Trophoblast cell (in vitro differentiated cells and primary cell): ENCODE measurements around the gene CDK1.

Experiments
- DNase-seq, 2 donors: peaks; one replicate each; pipeline ENCODE4 v3.0.0-alpha.2; 2016
- H2AFZ ChIP-seq: 2 replicates; pipeline ENCODE4 v1.6.1; 2013; ENCODE audit warnings: low read length, moderate library complexity, mild to moderate bottlenecking; ENCODE audit not compliant: insufficient read depth, poor library complexity
- H2AK5ac ChIP-seq: 2 replicates; pipeline ENCODE4 v1.6.1; 2013; ENCODE audit warnings: mild to moderate bottlenecking, low read length
- H2BK120ac ChIP-seq: 2 replicates; pipeline ENCODE4 v1.6.1; 2013; ENCODE audit warnings: low read length, mild to moderate bottlenecking, moderate library complexity; ENCODE audit not compliant: insufficient read depth, poor library complexity
- H2BK12ac ChIP-seq: 2 replicates; pipeline ENCODE4 v1.6.1; 2013; ENCODE audit warnings: mild to moderate bottlenecking, low read length, moderate library complexity
- H2BK5ac ChIP-seq: 2 replicates; pipeline ENCODE4 v1.6.1; 2013; ENCODE audit warnings: low read length, low read depth, moderate library complexity, mild to moderate bottlenecking; ENCODE audit not compliant: poor library complexity
- H3K14ac ChIP-seq: 2 replicates; pipeline ENCODE4 v1.6.1; 2013; ENCODE audit warnings: mild to moderate bottlenecking, low read length
- H3K18ac ChIP-seq: 2 replicates; pipeline ENCODE4 v1.6.1; 2013; ENCODE audit warnings: mild to moderate bottlenecking, low read length
- H3K23ac ChIP-seq: 2 replicates; pipeline ENCODE4 v1.6.1; 2013; ENCODE audit warnings: low read length
- H3K27ac ChIP-seq: 2 replicates; pipeline ENCODE4 v1.5.1; 2013; ENCODE audit warnings: low read depth, mild to moderate bottlenecking, inconsistent platforms, low read length, moderate library complexity
- H3K27me3 ChIP-seq: 2 replicates; pipeline ENCODE4 v1.6.1; 2013; ENCODE audit warnings: inconsistent platforms, mild to moderate bottlenecking, low read length, moderate library complexity; ENCODE audit not compliant: insufficient read depth
- H3K36me3 ChIP-seq, 2 experiments: 1 replicate in 1 of 2; 2 replicates in 1 of 2; pipeline ENCODE4 v1.6.1; 2013; ENCODE audit warnings: low read length in 2 of 2, mild to moderate bottlenecking in 2 of 2, moderate library complexity in 1 of 2; ENCODE audit not compliant: insufficient read depth in 2 of 2, control insufficient read depth in 1 of 2
- H3K4ac ChIP-seq: 2 replicates; pipeline ENCODE4 v1.6.1; 2013; ENCODE audit warnings: low read depth, mild to moderate bottlenecking, low read length, moderate library complexity
- H3K4me1 ChIP-seq, 2 experiments: 1 replicate in 1 of 2; 2 replicates in 1 of 2; pipeline ENCODE4 v1.6.1; 2013; ENCODE audit warnings: low read length in 2 of 2, mild to moderate bottlenecking in 2 of 2, moderate library complexity in 1 of 2; ENCODE audit not compliant: insufficient read depth in 2 of 2, control insufficient read depth in 1 of 2
- H3K4me2 ChIP-seq: 2 replicates; pipeline ENCODE4 v1.6.1; 2013; ENCODE audit warnings: inconsistent platforms, mild to moderate bottlenecking, low read length, moderate library complexity
- H3K4me3 ChIP-seq: 2 replicates; pipeline ENCODE4 v1.5.1; 2013; ENCODE audit warnings: mild to moderate bottlenecking, low read depth, low read length, inconsistent platforms
- H3K79me1 ChIP-seq: one replicate; pipeline ENCODE4 v1.6.1; 2013; ENCODE audit warnings: low read length
- H3K79me2 ChIP-seq: 2 replicates; pipeline ENCODE4 v1.6.1; 2013; ENCODE audit warnings: low read length, mild to moderate bottlenecking; ENCODE audit not compliant: control insufficient read depth, insufficient read depth, poor library complexity
- H3K9ac ChIP-seq: 2 replicates; pipeline ENCODE4 v1.6.1; 2013; ENCODE audit warnings: mild to moderate bottlenecking, low read length
- H3K9me3 ChIP-seq: 2 replicates; pipeline ENCODE4 v1.6.1; 2013; ENCODE audit warnings: low read depth, mild to moderate bottlenecking, control low read depth, inconsistent platforms, low read length; ENCODE audit not compliant: insufficient read depth
- H4K12ac ChIP-seq: 2 replicates; pipeline ENCODE4 v1.6.1; 2013; ENCODE audit warnings: low read depth, mild to moderate bottlenecking, low read length, moderate library complexity
- H4K8ac ChIP-seq: 2 replicates; pipeline ENCODE4 v1.6.1; 2013; ENCODE audit warnings: low read depth, mild to moderate bottlenecking, low read length, moderate library complexity
- H4K91ac ChIP-seq: one replicate; pipeline ENCODE4 v1.6.1; 2013; ENCODE audit warnings: low read depth, mild to moderate bottlenecking, low read length, moderate library complexity
- WGBS: extraction: QIAGEN DNeasy Blood & Tissue Kit; methylation state at CpG from one replicate; pipeline ENCODE4 v1.1.7; 2013; ENCODE audit warnings: missing lambda C conversion rate; ENCODE audit not compliant: insufficient read length, insufficient coverage; ENCODE audit errors: extremely low coverage; 5-methylcytosine and 5-hydroxymethylcytosine counted together

The CDK1 gene

GRCh38 chr10:60759181-60759580 lies 19.1 kb upstream of the CDK1 start:
- Histone ChIP-seq H3K27ac (no peak overlapping the region), H3K79me2 (no peaks in the 10 kb centered on the region), H3K4me3 (no peak overlapping the region), H3K27me3 (no peaks in the 10 kb centered on the region), H2BK12ac (no peak overlapping the region), H3K79me1 (no peaks in the 10 kb centered on the region), H3K9ac (no peak overlapping the region), H3K4me2 (no peak overlapping the region), H2AFZ (no peak overlapping the region), H3K4ac (no peak overlapping the region), H3K18ac (no peak overlapping the region), H3K9me3 (no peaks in the 10 kb centered on the region), H2BK120ac (no peak overlapping the region), H4K91ac (no peak overlapping the region), H2BK5ac (no peak overlapping the region), H3K14ac (no peak overlapping the region), H3K4me1 (peaks cover 0 to 3% of the 10 kb centered on the region in 2 experiments), H2AK5ac (no peak overlapping the region), H4K12ac (no peak overlapping the region), H3K36me3 (no peaks in the 10 kb centered on the region), H4K8ac (no peak overlapping the region), H3K23ac (no peak overlapping the region)
- no CpG with 5 or more reads among the region's 6 CpGs for WGBS
- no peak for DNase-seq

GRCh38 chr10:60760711-60761210 lies 17.5 kb upstream of the CDK1 start:
- Histone ChIP-seq H3K14ac (no peak overlapping the region), H3K4me3 (no peak overlapping the region)
- no peak for DNase-seq

GRCh38 chr10:60762554-60762953 lies 15.7 kb upstream of the CDK1 start:
- H3K14ac ChIP-seq, result no peak overlapping the region
- no peak overlapping the region for H3K18ac ChIP-seq

More at GRCh38 chr10:60760711-60761210, 17.5 kb upstream of the CDK1 start:
- Histone ChIP-seq H2AK5ac (no peak overlapping the region), H3K27ac (no peak overlapping the region), H2BK120ac (no peak overlapping the region), H3K9me3 (no peaks in the 10 kb centered on the region), H4K91ac (no peak overlapping the region), H3K4me1 (peaks cover 0 to 3% of the 10 kb centered on the region in 2 experiments), H3K18ac (no peak overlapping the region), H3K4me2 (no peak overlapping the region), H4K12ac (no peak overlapping the region), H3K4ac (no peak overlapping the region), H3K23ac (no peak overlapping the region), H2BK12ac (no peak overlapping the region), H3K9ac (no peak overlapping the region), H3K27me3 (no peaks in the 10 kb centered on the region), H3K36me3 (no peaks in the 10 kb centered on the region), H4K8ac (no peak overlapping the region), H3K79me2 (no peaks in the 10 kb centered on the region), H2AFZ (no peak overlapping the region), H3K79me1 (no peaks in the 10 kb centered on the region), H2BK5ac (peak overlapping the region; percentile 40)

GRCh38 chr10:60767424-60767823 lies 10.9 kb upstream of the CDK1 start:
- Histone ChIP-seq H3K36me3 (no peaks in the 10 kb centered on the region), H3K27ac (no peak overlapping the region), H3K4ac (no peak overlapping the region), H3K4me1 (no peaks in the 10 kb centered on the region), H3K4me2 (no peak overlapping the region), H3K9me3 (no peaks in the 10 kb centered on the region), H2AFZ (no peak overlapping the region), H3K79me1 (no peaks in the 10 kb centered on the region), H2BK120ac (no peak overlapping the region), H2AK5ac (no peak overlapping the region), H3K9ac (no peak overlapping the region), H3K27me3 (no peaks in the 10 kb centered on the region), H3K4me3 (no peak overlapping the region), H2BK12ac (no peak overlapping the region), H4K91ac (no peak overlapping the region), H4K12ac (no peak overlapping the region), H3K23ac (no peak overlapping the region), H3K14ac (no peak overlapping the region), H4K8ac (no peak overlapping the region), H3K18ac (no peak overlapping the region), H2BK5ac (no peak overlapping the region), H3K79me2 (no peaks in the 10 kb centered on the region)
- DNase-seq, result no peak
- WGBS, result no CpG with 5 or more reads among the region's 6 CpGs

More at GRCh38 chr10:60762554-60762953, 15.7 kb upstream of the CDK1 start:
- Histone ChIP-seq H3K4me3 (no peak overlapping the region), H3K23ac (no peak overlapping the region), H2BK12ac (no peak overlapping the region), H2BK120ac (no peak overlapping the region), H3K27me3 (no peaks in the 10 kb centered on the region), H3K79me1 (no peaks in the 10 kb centered on the region), H3K9me3 (no peaks in the 10 kb centered on the region), H3K4me2 (no peak overlapping the region), H3K4me1 (peaks cover 0 to 2% of the 10 kb centered on the region in 2 experiments), H3K79me2 (no peaks in the 10 kb centered on the region), H2AK5ac (no peak overlapping the region), H3K27ac (no peak overlapping the region), H3K36me3 (no peaks in the 10 kb centered on the region), H3K9ac (no peak overlapping the region), H2BK5ac (no peak overlapping the region), H4K91ac (no peak overlapping the region), H2AFZ (no peak overlapping the region), H4K8ac (no peak overlapping the region), H3K4ac (no peak overlapping the region), H4K12ac (no peak overlapping the region)
- WGBS, result no CpG with 5 or more reads among the region's 1 CpG
- no peak for DNase-seq
